Upper lobe of left lung (tissue), 4 donors: Measurements from ENCODE around the gene EFEMP2.

ENCODE experiments used
- CTCF ChIP-seq, 6 experiments: fragments of 450-650 bp in 4 of 6; fragments of 200-600 bp in 2 of 6; sonication (generic) in 2 of 6; IDR thresholded peaks; one replicate each; pipeline ENCODE4 v1.5.1; 2016 to 2019; ENCODE audit warnings: antibody characterized with exemption in 6 of 6
- POLR2AphosphoS5 ChIP-seq, 2 donors: sonication (generic); formaldehyde crosslinking; IDR thresholded peaks; one replicate each; pipeline ENCODE4 v1.5.1; 2017; ENCODE audit warnings: antibody characterized with exemption in 2 of 2

GRCh38 chr11:65911682-65912568 is 39.3 kb upstream of the EFEMP2 start:
- TF ChIP-seq CTCF (IDR thresholded peaks at IDR 0.05), result peak in 5 of 6 experiments; percentile 31 to 48 (median 38)
- peak in 1 of 2 donors; percentile 42 for TF ChIP-seq POLR2AphosphoS5 (IDR thresholded peaks at IDR 0.05)
